Measurements from ENCODE around the gene STK11.

GRCh38 chr19:1250437-1251260, 45.1 kb downstream of the STK11 start:
- TF ChIP-seq FOS (IDR thresholded peaks at IDR 0.05; ENCODE audit: borderline replicate concordance, insufficient read depth, low read length) = no peak
- no peak for TF ChIP-seq CTCF (IDR thresholded peaks at IDR 0.05; ENCODE audit: extremely low read depth in 1 of 2, insufficient read depth in 1 of 2, low read depth in 1 of 2, low read length in 2 of 2)
